ENCODE measurements around the gene RAB1A. TPM values are rescaled to one million over a fixed set of nuclear protein-coding genes. Genes with fewer than 3 reads are reported as not detected.

Gene RAB1A
- total and polyA plus RNA-seq, 9 donors, result 57.5 to 125 (median 104) TPM

GRCh38 chr2:65098741-65099140 is 31.2 kb downstream of the RAB1A start:
- intact Hi-C loops (cut with DNase I), result no loop called here
- peaks cover 6% of the 10 kb centered on the region for H3K4me1 ChIP-seq (ENCODE audit: insufficient read depth)
- no peaks in the 10 kb centered on the region for H3K9me3 ChIP-seq
- 87 to 91% (median 89%) methylated on average over 5 of the region's 5 CpGs for WGBS, 3 donors
- DNase-seq, result no peak
- TF ChIP-seq CTCF (IDR thresholded peaks at IDR 0.05) (no peak), POLR2A (IDR thresholded peaks at IDR 0.05) (no peak), EP300 (IDR thresholded peaks at IDR 0.05) (no peak)
- H3K36me3 ChIP-seq, result no peaks in the 10 kb centered on the region
- H3K27ac ChIP-seq, result no peak overlapping the region
- no peaks in the 10 kb centered on the region for H3K27me3 ChIP-seq
- no peak overlapping the region for H3K4me3 ChIP-seq

- no peak for TF ChIP-seq POLR2A (IDR thresholded peaks at IDR 0.05)
- TF ChIP-seq EP300 (IDR thresholded peaks at IDR 0.05), result no peak
- no peak for TF ChIP-seq CTCF (IDR thresholded peaks at IDR 0.05)
- Histone ChIP-seq H3K9me3 (no peaks in the 10 kb centered on the region), H3K4me1 (ENCODE audit: insufficient read depth) (peaks cover 4% of the 10 kb centered on the region), H3K27me3 (no peaks in the 10 kb centered on the region), H3K27ac (no peak overlapping the region), H3K4me3 (no peak overlapping the region), H3K36me3 (no peaks in the 10 kb centered on the region)
- intact Hi-C loops (cut with DNase I), result no loop called here
- DNase-seq, result no peak
- WGBS, 3 donors, result 64 to 80% (median 71%) methylated on average over 1 of the region's 1 CpG
These were observed 32.1 kb downstream of the RAB1A start for GRCh38 chr2:65097844-65098243.

GRCh38 chr2:65096948-65097347 is 33.0 kb downstream of the RAB1A start:
- DNase-seq, result no peak
- H3K4me3 ChIP-seq, result no peak overlapping the region
- intact Hi-C loops (cut with DNase I), result no loop called here
- no peaks in the 10 kb centered on the region for H3K9me3 ChIP-seq
- 83 to 95% (median 90%) methylated on average over 1 of the region's 1 CpG for WGBS, 3 donors
- peaks cover 4% of the 10 kb centered on the region for H3K4me1 ChIP-seq (ENCODE audit: insufficient read depth)
- no peak overlapping the region for H3K27ac ChIP-seq
- no peak for TF ChIP-seq EP300 (IDR thresholded peaks at IDR 0.05)
- TF ChIP-seq CTCF (IDR thresholded peaks at IDR 0.05), result no peak
- TF ChIP-seq POLR2A (IDR thresholded peaks at IDR 0.05), result no peak
- H3K27me3 ChIP-seq, result no peaks in the 10 kb centered on the region
- no peaks in the 10 kb centered on the region for H3K36me3 ChIP-seq

GRCh38 chr2:65093211-65093610 is 36.7 kb downstream of the RAB1A start:
- no peak overlapping the region for H3K27ac ChIP-seq
- no peaks in the 10 kb centered on the region for H3K36me3 ChIP-seq
- no peak for DNase-seq
- peaks cover 4% of the 10 kb centered on the region for H3K4me1 ChIP-seq (ENCODE audit: insufficient read depth)
- H3K9me3 ChIP-seq, result no peaks in the 10 kb centered on the region
- intact Hi-C loops (cut with DNase I), result no loop called here
- TF ChIP-seq EP300 (IDR thresholded peaks at IDR 0.05) (no peak), POLR2A (IDR thresholded peaks at IDR 0.05) (no peak), CTCF (IDR thresholded peaks at IDR 0.05) (no peak)
- H3K27me3 ChIP-seq, result no peaks in the 10 kb centered on the region
- H3K4me3 ChIP-seq, result no peak overlapping the region

- TF ChIP-seq POLR2A (IDR thresholded peaks at IDR 0.05) (no peak), EP300 (IDR thresholded peaks at IDR 0.05) (no peak), CTCF (IDR thresholded peaks at IDR 0.05) (no peak)
These were observed 37.1 kb downstream of the RAB1A start for GRCh38 chr2:65092791-65093190.

More at GRCh38 chr2:65092791-65093190, 37.1 kb downstream of the RAB1A start:
- no peak overlapping the region for H3K4me3 ChIP-seq
- no peaks in the 10 kb centered on the region for H3K36me3 ChIP-seq
- H3K27me3 ChIP-seq, result no peaks in the 10 kb centered on the region
- intact Hi-C loops (cut with DNase I), result no loop called here
- DNase-seq, result no peak
- H3K9me3 ChIP-seq, result no peaks in the 10 kb centered on the region
- H3K4me1 ChIP-seq (ENCODE audit: insufficient read depth), result peaks cover 4% of the 10 kb centered on the region
- WGBS, 3 donors, result 93 to 96% (median 94%) methylated on average over 4 of the region's 4 CpGs
- H3K27ac ChIP-seq, result no peak overlapping the region
